HFF-Myc (cell line): Measurements from ENCODE around the gene PCDHA5.

Source experiments
- DNase-seq: peaks from one replicate; pipeline ENCODE4 v3.0.0-alpha.2; 2011; ENCODE audit warnings: low read depth; ENCODE audit errors: extremely low read depth
- H3K4me3 ChIP-seq: replicated peaks from 2 replicates; pipeline ENCODE4 v1.5.1; 2011; ENCODE audit warnings: low read depth, mild to moderate bottlenecking, control low read depth, low read length
- TF ChIP-seq, protein P1 (sequence below): IDR thresholded peaks from 2 replicates; pipeline ENCODE4 v1.5.1; 2012; ENCODE audit warnings: mild to moderate bottlenecking, low read depth, low read length, control low read depth; ENCODE audit errors: missing control alignments

Gene PCDHA5

DNA sequence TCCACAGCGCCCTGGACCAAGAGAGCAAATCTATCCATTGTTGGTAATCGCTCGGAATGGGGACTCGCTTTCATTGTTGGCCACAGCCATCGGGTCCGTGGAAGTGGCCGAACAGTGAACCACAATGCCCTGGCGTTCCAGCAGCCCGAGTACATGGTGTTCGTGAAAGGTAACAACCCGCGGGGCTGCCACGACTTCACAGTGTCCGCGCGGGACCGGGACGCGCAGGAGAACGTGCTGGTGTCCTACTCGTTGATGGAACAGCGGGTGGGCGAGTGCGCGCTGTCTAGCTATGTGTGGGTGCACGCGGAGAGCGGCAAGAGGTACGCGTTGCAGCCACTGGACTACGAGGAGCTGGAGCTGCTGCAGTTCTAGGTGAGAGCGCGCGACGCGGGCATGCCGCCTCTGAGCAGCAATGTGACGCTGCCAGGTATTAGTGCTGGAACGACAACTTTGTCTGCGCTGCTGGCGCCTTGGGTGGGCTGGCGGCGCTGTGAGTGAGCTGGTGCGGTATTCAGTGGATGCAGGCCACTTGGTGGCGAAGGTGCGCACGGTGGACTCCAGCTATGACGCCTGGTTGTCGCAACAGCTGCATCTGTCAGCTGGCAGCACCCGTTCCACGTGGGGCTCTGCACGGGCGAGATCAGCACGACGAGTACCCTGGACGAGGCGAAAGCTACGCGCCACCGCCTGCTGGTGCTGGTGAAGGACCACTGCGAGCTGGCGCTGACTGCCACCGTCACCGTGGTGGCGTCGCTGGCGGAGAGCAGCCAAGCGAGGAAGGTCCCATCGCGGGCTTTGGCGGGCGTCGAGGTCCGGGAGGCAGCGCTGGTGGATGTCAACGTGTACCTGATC is 41.3 kb downstream of the PCDHA5 start:
- TF ChIP-seq, protein P1, sequence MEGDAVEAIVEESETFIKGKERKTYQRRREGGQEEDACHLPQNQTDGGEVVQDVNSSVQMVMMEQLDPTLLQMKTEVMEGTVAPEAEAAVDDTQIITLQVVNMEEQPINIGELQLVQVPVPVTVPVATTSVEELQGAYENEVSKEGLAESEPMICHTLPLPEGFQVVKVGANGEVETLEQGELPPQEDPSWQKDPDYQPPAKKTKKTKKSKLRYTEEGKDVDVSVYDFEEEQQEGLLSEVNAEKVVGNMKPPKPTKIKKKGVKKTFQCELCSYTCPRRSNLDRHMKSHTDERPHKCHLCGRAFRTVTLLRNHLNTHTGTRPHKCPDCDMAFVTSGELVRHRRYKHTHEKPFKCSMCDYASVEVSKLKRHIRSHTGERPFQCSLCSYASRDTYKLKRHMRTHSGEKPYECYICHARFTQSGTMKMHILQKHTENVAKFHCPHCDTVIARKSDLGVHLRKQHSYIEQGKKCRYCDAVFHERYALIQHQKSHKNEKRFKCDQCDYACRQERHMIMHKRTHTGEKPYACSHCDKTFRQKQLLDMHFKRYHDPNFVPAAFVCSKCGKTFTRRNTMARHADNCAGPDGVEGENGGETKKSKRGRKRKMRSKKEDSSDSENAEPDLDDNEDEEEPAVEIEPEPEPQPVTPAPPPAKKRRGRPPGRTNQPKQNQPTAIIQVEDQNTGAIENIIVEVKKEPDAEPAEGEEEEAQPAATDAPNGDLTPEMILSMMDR = no peak
- DNase-seq = no peak
- no peak overlapping the region for H3K4me3 ChIP-seq

DNA sequence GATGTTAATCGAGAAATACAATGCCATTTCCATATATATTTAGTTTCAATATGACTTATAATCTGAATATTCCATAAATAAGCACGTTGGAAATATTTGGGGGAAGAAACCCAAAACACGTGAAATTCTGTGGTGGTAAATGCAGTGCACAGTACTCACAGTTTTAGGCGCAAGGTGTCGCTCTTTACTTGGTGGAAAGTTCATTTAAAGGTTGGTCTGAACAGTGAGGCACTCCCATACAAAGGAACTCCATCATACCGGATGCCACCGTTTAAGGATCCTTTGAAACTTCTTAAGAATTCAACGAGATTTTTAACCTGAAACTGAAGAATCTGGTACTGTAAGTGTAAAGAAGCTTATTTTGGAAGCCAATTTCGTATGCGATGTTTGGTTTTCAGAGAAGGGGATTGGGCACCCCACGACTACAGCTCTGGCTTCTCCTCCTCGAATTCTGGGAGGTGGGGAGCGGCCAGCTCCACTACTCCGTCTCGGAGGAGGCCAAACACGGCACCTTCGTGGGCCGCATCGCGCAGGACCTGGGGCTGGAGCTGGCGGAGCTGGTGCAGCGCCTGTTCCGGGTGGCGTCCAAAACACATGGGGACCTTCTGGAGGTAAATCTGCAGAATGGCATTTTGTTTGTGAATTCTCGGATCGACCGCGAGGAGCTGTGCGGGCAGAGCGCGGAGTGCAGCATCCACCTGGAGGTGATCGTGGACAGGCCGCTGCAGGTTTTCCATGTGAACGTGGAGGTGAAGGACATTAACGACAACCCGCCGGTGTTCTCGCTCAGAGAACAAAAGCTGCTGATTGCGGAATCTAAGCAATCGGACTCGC is 47.5 kb downstream of the PCDHA5 start, which contains the start of gene PCDHA11:
Gene PCDHA11 (plus strand): TSS at position 237 of the 834 bp plus-strand sequence. CDS start 147 bp downstream, at position 384.
- TF ChIP-seq, protein P1 = peak; percentile 29
- no peak within 1 kb of the TSS for H3K4me3 ChIP-seq
- no peak for DNase-seq

DNA sequence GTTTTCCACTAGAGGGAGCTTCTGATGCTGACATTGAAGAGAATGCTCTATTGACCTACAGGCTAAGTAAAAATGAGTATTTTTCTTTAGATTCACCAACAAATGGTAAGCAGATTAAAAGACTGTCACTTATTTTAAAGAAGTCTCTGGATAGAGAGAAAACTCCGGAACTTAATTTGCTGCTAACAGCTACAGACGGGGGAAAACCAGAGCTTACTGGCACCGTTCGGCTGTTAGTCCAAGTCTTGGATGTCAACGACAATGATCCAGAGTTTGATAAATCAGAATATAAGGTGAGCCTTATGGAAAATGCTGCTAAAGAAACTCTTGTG is 48.1 kb downstream of the PCDHA5 start:
- H3K4me3 ChIP-seq = no peak overlapping the region
- no peak for DNase-seq
- TF ChIP-seq, protein P1 = no peak

DNA sequence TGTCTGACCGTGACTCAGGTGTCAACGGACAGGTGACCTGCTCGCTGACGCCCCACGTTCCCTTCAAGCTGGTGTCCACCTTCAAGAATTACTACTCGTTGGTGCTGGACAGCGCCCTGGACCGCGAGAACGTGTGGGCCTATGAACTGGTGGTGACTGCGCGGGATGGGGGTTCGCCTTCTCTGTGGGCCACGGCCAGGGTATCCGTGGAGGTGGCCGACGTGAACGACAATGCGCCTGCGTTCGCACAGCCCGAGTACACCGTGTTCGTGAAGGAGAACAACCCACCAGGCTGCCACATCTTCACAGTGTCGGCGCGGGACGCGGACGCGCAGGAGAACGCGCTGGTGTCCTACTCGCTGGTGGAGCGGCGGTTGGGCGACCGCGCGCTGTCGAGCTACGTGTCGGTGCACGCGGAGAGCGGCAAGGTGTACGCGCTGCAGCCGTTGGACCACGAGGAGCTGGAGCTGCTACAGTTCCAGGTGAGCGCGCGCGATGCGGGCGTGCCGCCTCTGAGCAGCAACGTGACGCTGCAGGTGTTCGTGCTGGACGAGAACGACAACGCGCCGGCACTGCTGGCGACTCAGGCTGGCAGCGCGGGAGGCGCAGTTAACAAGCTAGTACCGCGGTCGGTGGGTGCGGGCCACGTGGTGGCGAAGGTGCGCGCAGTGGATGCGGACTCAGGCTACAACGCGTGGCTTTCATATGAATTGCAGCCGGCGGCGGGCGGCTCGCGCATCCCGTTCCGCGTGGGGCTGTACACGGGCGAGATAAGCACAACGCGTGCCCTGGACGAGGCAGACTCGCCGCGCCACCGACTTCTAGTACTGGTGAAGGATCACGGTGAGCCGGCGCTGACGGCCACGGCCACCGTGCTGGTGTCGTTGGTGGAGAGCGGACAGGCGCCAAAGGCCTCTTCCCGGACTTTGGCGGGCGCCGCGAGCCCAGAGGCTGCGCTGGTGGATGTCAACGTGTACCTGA is 49.1 kb downstream of the PCDHA5 start:
- DNase-seq = no peak
- TF ChIP-seq, protein P1 = no peak
- no peak overlapping the region for H3K4me3 ChIP-seq
